ENCODE measurements around the gene JMJD6. TPM values are rescaled to one million over a fixed set of nuclear protein-coding genes. Genes with fewer than 3 reads are reported as not detected.

The JMJD6 gene
- total RNA-seq, 1 donor from 2014 or later = 65.2 TPM

DNA sequence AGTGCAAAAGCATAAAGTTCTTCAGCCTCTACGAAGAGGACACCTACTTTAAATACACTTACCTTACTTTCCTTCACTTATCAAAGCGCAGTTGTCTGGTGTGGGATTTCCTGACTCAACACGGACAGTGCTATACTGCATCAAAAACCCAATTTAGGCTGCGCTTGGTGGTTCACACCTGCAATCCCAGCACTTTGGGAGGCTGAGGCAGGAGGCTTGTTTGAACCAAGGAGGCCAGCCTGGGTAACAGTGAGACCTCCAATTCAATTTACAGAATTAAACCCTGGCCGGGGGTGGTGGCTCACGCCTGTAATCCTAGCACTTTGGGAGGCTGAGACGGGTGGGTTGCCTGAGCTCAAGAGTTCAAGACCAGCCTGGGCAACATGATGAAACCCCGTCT, 4.1 kb downstream of the JMJD6 start:
- intact Hi-C loops (cut with micrococcal nuclease) = loop anchor here (10.0 kb wide), 1 partner anchor 47 kb away; no protein-coding TSS in a partner anchor
- no peak for DNase-seq
- TF ChIP-seq, protein P1, sequence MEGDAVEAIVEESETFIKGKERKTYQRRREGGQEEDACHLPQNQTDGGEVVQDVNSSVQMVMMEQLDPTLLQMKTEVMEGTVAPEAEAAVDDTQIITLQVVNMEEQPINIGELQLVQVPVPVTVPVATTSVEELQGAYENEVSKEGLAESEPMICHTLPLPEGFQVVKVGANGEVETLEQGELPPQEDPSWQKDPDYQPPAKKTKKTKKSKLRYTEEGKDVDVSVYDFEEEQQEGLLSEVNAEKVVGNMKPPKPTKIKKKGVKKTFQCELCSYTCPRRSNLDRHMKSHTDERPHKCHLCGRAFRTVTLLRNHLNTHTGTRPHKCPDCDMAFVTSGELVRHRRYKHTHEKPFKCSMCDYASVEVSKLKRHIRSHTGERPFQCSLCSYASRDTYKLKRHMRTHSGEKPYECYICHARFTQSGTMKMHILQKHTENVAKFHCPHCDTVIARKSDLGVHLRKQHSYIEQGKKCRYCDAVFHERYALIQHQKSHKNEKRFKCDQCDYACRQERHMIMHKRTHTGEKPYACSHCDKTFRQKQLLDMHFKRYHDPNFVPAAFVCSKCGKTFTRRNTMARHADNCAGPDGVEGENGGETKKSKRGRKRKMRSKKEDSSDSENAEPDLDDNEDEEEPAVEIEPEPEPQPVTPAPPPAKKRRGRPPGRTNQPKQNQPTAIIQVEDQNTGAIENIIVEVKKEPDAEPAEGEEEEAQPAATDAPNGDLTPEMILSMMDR (IDR thresholded peaks at IDR 0.05; ENCODE audit: borderline replicate concordance) = no peak
- Histone ChIP-seq H3K36me3 (peaks cover 82% of the 10 kb centered on the region), H3K27me3 (ENCODE audit: low read depth) (no peaks in the 10 kb centered on the region), H3K27ac (replicated peaks) (peak overlapping the region; percentile 54), H3K4me3 (no peak overlapping the region), H3K9me3 (replicated peaks) (no peaks in the 10 kb centered on the region), H3K4me1 (peaks cover 78% of the 10 kb centered on the region)

DNA sequence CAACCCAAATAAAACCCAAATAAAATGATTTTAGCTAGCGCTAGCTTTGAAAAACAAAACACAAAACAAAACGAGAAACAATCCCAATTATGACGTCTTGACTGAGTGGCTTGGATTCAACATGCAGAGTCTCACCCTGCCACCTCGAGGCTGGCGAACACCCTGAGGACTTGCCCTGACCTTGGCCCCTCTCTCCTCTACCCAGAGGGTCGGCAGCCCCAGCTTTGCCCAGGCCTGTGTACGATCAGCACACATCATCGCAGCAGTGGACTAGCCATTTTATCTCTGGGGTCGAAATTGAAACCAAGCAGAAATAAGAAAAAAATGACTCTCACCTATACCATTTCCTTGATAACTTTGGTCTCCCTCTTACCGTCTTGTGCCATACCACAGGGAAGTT, 4.9 kb downstream of the JMJD6 start:
- Histone ChIP-seq H3K27me3 (ENCODE audit: low read depth) (no peaks in the 10 kb centered on the region), H3K9me3 (replicated peaks) (no peaks in the 10 kb centered on the region), H3K4me3 (peak overlapping the region; percentile 28), H3K4me1 (peaks cover 81% of the 10 kb centered on the region), H3K36me3 (peaks cover 90% of the 10 kb centered on the region), H3K27ac (replicated peaks) (peak overlapping the region; percentile 54)
- intact Hi-C loops (cut with micrococcal nuclease) = loop anchor here (10.0 kb wide), 1 partner anchor 47 kb away; no protein-coding TSS in a partner anchor
- TF ChIP-seq, protein P1 (IDR thresholded peaks at IDR 0.05; ENCODE audit: borderline replicate concordance) = no peak
- DNase-seq = no peak

DNA sequence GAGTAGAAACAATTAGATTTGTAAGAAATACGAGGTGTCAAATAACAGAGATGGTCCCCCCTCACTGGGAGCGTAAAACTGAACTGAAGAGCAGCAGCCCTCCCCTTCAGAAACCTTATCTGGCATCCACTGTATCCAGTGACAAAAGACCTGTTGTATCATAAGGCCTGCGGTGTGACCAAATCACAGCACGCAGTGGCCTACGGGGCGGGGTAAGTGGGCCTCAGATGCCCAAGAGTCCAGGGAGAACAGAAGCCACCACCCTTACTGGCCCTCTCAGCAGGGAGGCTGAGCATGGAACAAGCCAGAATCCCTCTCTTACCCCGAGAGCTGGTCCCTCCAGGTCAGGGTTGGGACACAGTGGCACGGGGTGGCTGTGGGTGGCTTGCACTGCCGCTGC, 5.5 kb downstream of the JMJD6 start:
- Histone ChIP-seq H3K27ac (replicated peaks) (peak overlapping the region; percentile 54), H3K4me1 (peaks cover 82% of the 10 kb centered on the region)
- DNase-seq = no peak

DNA sequence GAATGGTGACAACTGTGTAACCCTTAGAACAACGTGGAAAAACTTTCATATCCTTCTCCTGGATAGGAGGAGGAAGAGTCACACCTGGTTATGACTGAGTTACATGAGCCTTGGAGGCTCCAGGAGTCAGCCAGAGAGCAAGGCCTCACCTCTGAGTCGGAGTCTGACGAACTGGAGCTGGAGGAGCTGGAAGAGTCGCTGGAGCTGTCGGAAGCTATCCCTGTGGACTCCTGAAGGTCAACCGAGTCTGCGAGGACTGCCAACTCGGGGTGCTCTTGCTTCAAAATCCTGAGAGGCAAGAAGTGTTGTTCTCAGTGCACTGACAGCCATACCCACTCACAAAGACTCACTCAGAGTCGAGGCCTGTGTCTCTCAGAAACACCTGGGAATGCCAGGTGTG, 6.2 kb downstream of the JMJD6 start:
- intact Hi-C loops (cut with micrococcal nuclease) = loop anchor here (10.0 kb wide), 1 partner anchor 45 kb away; no protein-coding TSS in a partner anchor
- TF ChIP-seq, protein P1 (IDR thresholded peaks at IDR 0.05; ENCODE audit: borderline replicate concordance) = no peak
- peak overlapping the region; percentile 54 for H3K27ac ChIP-seq (replicated peaks)
- no peak for DNase-seq
- no peak overlapping the region for H3K4me3 ChIP-seq
- peaks cover 99% of the 10 kb centered on the region for H3K36me3 ChIP-seq
- no peaks in the 10 kb centered on the region for H3K27me3 ChIP-seq (ENCODE audit: low read depth)
- H3K4me1 ChIP-seq = peaks cover 82% of the 10 kb centered on the region
- no peaks in the 10 kb centered on the region for H3K9me3 ChIP-seq (replicated peaks)

More for the DNA sequence above, 5.5 kb downstream of the JMJD6 start:
- intact Hi-C loops (cut with micrococcal nuclease) = loop anchor here (10.0 kb wide), 1 partner anchor 46 kb away; no protein-coding TSS in a partner anchor
- H3K4me3 ChIP-seq = peak overlapping the region; percentile 28
- H3K9me3 ChIP-seq (replicated peaks) = no peaks in the 10 kb centered on the region
- no peaks in the 10 kb centered on the region for H3K27me3 ChIP-seq (ENCODE audit: low read depth)
- TF ChIP-seq, protein P1 (IDR thresholded peaks at IDR 0.05; ENCODE audit: borderline replicate concordance) = no peak
- H3K36me3 ChIP-seq = peaks cover 95% of the 10 kb centered on the region

DNA sequence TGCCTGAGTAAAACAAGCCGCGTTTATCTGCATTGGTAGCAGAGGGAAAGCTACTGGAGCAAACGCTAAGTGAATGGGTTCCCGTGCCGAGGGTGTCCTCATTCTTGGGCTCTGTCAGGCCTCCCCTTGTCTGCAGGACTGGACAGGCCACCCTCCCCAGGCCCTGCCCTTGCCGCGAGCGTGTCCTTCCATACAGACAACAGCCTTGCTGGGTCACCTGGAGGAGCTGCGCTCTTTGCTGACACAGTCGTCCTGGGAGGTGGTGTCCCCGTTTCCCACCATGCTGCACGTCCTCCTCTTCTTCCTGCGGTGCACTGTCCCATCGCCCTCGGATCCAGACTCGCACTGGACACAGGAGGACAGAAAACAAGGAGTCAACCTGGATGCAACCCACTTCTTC, 7.9 kb downstream of the JMJD6 start:
- no peak overlapping the region for H3K27ac ChIP-seq (replicated peaks)
- no peak for DNase-seq
- H3K27me3 ChIP-seq (ENCODE audit: low read depth) = no peaks in the 10 kb centered on the region
- H3K4me1 ChIP-seq = peaks cover 78% of the 10 kb centered on the region
- H3K36me3 ChIP-seq = peaks cover 86% of the 10 kb centered on the region
- intact Hi-C loops (cut with micrococcal nuclease) = no loop called here
- no peak overlapping the region for H3K4me3 ChIP-seq
- no peaks in the 10 kb centered on the region for H3K9me3 ChIP-seq (replicated peaks)
- TF ChIP-seq, protein P1 (IDR thresholded peaks at IDR 0.05; ENCODE audit: borderline replicate concordance) = no peak

Measured in left ventricle myocardium inferior (tissue), 1 donor.